OCI-LY1 (cell line): ENCODE data around the gene PODNL1.

ENCODE experiments used
- EZH2 ChIP-seq: fragments of 200-600 bp; sonication (generic), shearing (Covaris generic); IDR thresholded peaks from 2 replicates; pipeline ENCODE4 v1.8.0; 2017; ENCODE audit warnings: borderline replicate concordance, mixed run types, mild to moderate bottlenecking, antibody characterized with exemption, low read length, moderate library complexity, mixed read lengths
- TF ChIP-seq, protein P1 (sequence below): fragments of 200-600 bp; sonication (generic), shearing (Covaris generic); IDR thresholded peaks from 2 replicates; pipeline ENCODE4 v1.5.1; 2017; ENCODE audit warnings: mild to moderate bottlenecking, antibody characterized with exemption, low read length, moderate library complexity, mixed read lengths

GRCh38 chr19:13883516-13884064 is 54.6 kb downstream of the PODNL1 start:
- TF ChIP-seq, protein P1, sequence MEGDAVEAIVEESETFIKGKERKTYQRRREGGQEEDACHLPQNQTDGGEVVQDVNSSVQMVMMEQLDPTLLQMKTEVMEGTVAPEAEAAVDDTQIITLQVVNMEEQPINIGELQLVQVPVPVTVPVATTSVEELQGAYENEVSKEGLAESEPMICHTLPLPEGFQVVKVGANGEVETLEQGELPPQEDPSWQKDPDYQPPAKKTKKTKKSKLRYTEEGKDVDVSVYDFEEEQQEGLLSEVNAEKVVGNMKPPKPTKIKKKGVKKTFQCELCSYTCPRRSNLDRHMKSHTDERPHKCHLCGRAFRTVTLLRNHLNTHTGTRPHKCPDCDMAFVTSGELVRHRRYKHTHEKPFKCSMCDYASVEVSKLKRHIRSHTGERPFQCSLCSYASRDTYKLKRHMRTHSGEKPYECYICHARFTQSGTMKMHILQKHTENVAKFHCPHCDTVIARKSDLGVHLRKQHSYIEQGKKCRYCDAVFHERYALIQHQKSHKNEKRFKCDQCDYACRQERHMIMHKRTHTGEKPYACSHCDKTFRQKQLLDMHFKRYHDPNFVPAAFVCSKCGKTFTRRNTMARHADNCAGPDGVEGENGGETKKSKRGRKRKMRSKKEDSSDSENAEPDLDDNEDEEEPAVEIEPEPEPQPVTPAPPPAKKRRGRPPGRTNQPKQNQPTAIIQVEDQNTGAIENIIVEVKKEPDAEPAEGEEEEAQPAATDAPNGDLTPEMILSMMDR = no peak
- no peak for TF ChIP-seq EZH2
